Measurements from ENCODE around the gene PHYKPL.

PHYKPL gene

DNA sequence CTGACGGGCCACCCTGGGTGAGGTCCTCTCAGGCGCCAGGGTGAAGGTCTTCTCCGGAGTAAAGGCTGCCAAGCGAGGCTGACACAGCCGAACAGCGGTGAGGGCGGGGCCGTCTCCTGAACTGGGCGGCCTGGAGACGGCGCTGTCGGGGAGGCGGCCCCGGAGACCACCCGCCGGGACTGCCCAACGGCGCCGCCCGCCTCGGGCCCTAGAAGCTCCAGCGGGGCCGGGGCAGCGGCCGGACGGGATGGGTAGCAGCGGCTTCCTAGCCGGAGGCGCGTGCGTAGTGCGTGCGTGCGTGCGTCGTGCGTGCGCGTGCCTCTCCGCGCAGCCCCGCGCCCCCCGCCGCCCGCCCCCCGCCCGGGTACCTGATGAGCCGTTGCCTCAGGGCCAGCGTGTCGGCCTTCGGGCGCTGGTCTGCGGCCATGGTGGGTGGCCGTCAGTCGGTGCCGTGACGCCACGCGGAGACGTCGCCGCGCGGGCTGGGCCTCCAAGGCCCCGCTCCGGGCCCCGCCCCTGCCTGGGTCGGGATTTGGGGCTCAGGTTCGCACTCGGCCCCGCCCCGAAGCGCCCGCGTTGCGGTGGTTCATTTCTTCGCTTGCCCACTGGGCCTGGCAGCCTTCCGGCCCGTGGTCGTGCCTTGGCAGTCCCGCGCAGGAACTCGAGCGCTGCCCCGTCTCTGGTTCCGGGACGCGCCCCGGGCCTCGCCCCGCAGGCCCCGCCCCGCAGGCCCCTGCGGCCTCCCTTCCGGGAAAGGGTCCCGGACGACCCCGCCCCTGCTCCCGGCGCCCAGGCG, at the start of gene PHYKPL:
PHYKPL (minus strand) TSS at position 679 of the 796 bp plus-strand sequence; CDS start at position 427, 252 bp downstream.
- DNase-seq: peak; percentile 60

DNA sequence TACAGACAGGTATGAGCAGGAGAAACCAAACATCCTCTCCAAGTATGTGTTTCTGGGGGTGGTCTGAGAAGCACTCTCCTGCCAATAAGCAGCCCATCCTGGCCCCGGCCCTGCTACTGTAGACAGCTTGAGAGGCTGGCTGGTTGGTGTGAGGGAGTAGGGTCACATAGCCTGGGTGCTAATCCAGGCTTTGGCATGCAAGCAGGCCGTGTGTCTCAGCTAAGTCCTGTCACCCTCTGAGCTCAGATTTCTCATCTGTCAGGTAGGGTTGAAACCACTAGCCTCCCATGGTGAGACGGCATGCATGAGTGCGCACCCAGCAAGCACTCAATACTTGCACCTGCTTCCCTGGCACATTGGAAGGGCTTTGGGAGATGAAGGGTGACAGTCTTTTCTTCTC, 49.8 kb upstream of the PHYKPL start:
- no peak for DNase-seq

DNA sequence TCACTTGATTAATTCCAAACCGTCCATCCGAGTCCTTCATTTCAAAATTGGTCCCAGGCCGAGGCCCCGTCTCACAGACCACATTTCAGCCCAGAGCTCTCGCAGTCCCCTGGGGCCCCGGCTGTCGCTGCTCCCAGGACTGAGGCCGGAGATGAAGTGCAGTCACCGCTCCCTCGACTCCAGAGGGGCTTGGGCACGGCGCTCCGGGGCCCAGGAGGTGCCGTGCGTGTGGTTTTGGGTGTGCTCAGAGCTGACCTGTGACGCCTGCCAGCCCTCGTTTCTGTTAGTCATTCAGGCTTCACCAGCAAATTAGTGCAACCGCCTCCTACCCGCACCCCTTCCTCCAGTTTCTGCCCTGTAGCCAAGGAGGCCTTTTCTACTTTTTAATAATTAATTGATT, 48.7 kb upstream of the PHYKPL start:
- DNase-seq: no peak

DNA sequence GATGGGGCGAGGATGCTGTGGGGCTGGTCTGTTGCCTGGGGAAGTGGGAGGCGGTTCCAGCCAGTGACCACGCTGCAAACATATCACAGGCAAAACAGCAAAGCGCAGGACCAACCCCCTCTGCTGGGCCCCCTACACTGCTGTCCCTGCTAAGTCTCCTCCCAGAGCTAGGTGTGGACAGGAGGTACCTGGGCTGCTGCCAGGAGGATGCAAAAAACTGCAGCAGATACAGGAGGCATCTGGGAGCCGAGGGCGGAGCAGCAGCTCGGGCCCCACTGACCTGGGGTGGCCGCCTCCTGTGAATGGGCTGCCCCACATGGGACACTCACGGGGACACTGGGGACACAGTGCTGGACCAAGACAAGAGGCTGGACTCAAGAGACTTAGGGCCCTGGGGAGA, 48.0 kb upstream of the PHYKPL start:
- no peak for DNase-seq

DNA sequence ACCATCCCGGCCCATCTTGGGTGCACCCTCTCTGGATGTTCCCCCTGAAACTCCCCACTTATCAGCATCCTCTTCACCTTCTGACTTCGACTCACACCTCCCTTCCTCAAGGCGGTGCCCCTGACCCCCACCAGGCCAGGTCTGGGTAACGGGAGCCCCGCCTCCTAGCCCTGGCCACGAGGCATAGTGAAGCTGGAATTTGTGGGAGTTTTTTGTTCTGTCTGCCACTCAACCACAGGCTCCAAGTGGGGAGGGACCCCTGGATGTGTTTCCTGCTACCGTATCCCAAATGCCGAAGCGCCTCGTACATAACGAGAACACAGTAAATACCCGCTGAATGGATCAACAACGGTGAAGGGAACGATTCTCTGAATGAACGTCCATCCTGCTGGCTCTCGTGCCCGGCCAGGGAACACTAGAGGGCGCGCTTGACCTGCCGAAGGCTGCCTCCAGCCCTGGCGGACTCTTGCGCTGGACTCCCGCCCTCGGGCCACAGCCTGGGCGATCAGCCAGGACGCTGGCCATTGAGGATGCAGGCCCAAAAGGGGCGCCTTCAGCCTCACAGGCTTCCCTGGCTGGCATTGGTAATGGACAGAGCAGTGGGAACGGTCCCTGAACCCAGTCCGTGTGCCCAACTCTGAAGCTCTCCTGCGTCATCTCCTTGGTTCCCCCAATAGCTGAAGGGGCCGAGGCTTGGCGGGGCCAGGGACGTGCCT, 47.3 kb upstream of the PHYKPL start:
- peak; percentile 55 for DNase-seq

DNA sequence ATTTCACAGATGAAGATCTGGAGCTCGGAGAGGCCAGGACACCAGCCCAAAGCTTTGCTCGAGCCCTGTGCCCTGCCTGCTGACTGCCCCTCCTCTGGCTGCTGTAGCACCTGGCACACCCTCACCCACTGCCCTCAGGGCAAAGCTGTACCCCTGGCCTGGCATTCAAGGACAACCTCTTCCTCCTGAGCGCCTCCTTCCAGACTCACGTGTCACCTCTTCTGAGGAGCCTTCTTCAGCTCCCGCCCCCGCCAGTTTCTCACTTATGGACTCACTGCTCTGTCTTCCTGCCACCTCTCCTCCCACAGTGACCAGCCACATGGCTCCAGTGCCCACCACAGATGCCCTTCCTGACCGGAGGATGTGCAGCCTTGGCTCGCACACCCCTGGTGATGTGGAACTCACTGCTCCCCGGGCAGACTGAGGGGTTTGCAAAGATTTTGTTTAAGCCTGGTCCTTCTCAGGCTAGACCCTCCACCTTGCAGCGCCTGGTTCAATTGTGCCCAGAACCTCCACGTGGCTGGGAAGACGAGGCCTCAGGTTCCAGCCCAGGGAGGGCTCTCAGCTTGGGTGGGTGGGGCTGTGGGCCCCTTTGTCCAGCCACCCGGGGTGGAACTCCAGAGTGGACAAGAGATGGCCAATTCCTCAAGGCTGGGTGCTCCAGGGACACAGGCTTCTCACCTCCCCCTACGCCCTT, 46.6 kb upstream of the PHYKPL start:
- no peak for DNase-seq

DNA sequence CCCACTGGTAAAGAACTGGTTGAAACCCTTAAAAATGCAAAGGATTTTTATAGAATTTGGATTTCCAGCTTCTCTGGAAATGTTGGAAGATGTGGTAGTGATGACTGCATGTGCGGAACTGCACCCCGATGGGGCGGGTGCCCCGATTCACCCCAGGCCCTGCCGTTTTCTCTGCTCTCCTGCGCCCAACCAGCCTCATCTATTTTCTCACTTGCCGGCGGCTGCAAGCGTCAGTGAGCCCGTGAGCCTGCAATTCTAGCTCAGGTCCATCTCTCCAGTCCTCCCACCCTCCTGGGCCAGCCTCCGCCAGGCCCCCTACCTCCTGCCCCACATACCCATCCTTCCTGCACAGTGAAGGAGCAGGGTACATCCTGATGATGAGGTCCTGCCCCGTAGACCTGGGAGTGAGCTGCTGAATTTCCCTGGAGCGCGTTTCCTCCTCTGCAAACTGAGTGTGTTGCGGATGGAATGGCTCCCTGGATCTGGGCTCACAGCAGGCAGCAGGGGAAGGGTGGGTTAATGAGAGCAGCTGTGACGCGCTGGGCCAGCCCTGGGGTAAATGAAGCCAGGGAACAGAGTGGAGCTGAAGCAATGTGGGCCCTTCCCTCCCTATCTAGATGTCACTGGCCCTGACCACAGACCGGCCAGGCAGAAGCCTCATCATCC, 45.9 kb upstream of the PHYKPL start:
- DNase-seq: no peak

DNA sequence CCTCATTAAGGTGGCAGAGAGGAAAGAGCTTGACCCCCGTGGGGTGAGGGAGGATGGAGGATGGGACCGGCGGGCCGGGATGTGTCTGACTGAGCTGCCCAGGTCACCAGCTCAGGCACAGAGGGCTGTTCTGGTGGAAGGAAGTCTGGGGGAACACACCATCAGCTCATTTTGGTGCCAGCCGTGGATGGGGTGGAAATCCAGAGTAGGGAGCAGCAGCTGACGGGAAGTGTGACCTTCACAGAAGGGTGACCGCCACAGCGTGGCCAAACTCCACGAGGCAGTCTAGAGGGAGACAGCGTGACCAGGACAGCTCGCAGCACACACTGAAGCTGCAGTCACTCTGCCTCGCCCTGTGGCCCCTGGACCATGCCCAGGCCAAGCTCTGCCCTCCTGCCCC, 45.3 kb upstream of the PHYKPL start:
- DNase-seq: no peak

DNA sequence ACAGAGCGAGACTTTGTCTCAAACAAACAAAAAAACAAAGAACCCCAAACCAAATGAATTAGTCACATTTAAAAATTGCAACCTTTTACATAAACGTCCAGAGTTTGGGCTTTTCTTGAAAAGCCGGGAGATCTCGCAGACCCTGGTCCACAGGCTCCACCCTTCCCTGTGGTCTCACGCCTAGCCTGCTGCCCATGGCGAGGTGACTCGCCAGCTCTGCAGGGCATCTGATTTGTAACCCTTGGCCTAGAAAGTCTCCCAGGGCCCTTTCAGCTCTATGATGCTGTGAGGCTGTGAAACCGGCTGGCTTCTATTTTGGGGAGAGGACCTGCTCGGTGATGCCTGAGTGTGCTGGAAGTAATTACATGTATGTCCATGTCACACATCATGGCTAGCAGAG, 44.7 kb upstream of the PHYKPL start:
- DNase-seq: no peak

DNA sequence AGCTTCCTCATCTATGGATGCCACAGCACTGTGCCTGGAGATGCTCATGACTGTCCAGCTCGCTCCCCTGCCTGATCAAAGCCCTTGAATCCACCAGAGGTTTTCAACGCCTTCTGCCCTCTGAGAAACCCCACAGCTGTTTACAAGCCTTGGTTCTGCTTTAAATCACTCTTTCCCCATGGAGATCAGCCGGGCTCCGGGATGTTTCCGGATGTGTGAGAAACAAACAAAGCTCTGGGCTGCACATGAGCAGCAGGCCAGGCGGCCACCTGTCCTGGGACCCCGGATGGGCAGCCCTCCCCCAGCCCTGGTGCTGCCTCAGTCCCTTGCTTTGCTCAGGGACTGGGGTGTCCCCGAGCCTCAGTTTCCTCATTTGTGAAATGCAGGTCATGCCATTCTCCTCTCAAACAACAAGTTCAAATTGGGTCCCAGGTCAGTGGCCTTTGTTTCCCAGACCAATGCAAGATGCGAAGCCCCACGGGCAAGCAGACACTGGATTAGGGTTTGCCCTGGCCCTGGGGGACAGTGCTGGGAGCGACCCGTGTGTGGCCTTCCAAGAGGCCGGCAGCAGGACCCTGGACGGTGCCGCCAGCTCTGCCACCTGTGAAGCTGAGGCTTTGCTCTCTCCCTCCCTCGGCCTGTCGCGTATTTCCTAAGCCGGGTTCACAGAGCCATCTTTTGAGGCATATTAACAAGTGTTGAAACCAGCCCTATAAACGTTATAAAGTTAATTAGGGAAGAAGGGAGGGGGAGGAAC, 42.4 kb upstream of the PHYKPL start:
- DNase-seq: no peak

DNA sequence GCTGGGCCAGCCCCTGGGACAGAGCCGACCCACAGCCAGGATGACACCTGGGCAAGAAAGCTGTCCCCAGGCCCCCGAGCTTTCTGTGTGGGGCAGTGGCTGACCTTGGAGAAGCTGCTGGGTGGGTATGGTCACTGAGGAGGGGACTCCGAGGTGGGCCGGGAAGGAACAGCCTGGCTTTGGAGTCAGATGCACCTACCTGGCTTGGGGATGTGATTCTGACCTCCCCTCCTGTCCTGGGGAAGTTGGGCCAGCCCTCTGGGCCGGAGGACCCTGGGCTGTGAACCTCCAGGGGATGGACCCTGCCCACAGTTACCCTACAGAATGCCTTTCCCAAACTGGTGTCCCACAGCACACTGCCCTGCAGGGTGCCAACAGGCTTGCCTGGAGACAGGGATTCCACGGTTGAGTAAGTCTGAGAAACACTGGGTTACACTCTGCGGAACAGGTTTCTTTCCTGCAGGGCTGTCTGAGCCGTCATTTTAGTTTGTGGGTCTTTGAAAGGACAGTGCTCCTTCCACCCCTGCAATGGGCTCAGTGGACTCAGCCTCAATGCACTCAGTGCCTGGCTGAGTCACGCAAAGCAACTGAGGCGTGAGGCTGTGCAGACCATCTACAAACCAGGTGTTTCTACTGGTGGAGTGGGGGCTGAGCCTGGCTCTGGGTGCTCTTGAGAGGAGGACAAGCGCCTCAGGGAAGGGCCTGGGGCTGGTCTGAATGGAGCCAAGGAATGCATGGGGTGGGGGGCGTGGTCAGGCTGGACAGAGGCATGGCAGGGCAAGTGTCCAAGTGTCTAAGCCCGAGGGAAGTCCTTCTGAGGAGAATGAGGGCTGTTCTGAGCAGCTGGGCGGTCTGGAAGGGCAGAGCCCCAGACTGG, 41.3 kb upstream of the PHYKPL start:
- no peak for DNase-seq

DNA sequence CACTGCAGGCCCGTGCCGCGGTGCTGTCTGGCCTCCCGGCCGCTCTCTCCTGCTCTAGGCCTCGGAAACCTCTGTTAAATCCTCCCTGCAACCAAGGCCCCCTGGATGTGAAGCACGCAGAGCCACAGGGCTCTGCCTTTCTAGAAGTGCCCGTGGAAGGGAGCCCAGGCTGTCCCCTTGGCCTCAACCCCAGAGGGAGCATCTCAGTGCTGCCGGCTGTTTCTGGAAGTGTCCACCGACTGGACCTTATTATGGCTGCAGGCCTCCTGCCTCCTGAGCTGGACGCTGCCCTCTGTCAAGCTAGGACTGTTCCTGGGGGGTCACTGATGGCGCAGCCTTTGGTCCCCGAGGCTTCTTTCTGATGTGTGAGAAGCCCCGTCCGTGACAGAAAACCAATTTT, 40.4 kb upstream of the PHYKPL start:
- DNase-seq: no peak

DNA sequence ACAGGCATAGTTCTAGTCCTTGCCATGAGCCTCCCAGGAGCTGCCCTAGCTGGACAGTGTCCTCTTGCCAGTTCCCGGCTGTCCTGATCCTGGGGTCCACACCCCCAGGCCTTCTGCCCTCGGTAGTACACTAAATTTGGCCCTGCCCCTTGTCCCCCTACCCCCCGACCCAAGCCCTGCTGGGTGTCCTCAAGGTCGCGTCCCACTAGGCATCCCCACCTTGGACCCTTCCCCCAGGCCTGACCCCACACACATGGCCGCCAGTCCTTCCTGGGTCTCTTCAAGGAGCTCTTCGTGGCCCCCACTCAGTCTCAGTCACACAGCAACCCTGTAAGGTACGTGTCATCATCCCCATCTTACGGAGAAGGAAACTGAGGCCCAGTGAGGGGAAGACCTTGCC, 40.0 kb upstream of the PHYKPL start:
- DNase-seq: no peak

DNA sequence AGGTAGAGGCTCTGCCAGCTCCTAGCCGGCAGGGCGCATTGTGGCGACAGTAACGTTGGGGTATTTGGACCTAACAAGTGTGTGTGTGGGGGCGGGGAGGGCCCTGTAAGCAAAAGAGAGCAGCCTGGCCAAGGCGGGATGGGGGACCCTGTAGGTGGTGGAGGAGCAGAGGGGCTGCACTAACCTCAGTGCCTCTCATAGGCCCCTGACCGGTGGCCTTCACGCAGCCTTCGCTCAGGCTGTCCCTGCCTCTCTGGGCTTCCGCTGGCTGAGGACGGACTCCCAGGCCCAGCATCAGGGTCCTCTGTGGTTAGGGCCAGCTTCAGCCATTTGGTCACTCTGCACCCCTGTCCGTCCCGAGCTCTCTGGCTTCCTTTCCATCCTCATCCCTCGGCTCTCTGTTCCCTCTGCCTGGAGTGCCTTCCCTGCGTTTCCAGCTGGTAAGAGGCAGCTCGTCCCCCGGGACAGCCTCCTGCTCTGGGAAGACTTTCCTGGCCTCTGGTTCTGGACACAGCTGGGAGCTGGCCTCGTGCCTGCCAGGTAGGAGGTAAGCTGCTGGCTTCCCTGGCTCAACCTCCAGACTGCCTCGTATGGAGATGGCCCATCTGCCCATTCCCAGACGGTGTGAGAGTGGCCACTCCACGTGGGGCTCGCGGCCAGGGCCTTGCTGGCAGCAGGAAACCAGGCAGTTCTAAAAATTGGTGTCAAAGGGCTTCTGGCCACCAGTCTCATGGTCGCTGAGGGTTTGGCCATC, 39.3 kb upstream of the PHYKPL start:
- no peak for DNase-seq

DNA sequence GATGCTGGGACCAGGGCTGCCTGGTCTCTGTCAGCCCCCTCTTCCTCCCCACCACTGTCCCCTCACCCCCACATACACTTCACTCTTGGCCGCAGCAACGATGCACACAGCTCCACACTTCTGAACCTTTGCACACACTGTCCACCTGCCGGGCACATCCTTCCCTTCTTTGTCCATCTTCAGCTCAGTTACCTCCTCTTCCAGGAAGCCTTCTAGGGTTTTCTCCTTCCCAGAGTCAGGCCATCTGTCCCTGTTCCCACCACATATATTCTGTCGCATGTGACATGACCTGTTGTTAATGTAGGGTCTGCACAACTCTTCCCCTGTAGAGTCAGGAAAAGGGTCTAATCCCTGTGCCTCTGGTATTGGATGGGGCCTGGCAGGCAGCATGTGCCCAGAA, 38.6 kb upstream of the PHYKPL start:
- no peak for DNase-seq

DNA sequence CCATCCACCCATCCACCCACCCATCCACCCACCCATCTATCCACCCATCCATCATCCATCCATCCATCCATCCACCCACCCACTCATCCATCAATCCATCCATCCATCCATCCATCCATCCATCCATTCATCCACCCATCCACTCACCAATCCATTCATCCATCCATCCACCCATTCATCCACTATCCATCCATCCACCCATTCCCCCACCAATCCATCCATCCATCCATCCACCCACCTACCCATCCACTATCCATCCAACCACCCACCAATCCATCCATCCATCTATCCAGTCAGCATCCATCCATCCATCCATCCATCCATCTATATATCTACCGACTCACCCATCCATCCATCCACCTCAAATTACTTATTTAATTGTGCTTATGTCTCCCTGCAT, 36.9 kb upstream of the PHYKPL start:
- DNase-seq: no peak

DNA sequence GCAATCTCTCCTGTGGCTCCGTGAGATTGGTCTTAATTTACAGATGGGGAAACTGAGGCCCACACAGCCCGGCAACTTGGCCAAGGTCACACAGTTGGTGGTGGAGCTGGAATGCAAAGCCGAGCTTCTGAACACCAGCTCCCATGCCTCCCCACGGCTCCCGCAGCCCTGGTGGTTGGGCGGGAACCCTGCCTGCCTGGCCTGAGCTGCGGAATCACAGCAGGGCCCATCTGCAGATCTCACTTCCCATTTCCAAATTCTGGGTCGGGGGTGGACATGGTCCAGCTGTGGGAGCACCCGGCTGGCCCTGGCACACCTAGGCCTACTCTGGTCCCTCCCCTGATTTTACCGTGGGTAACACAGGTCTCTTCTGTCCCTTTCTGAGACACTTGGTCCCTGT, 35.3 kb upstream of the PHYKPL start:
- no peak for DNase-seq

DNA sequence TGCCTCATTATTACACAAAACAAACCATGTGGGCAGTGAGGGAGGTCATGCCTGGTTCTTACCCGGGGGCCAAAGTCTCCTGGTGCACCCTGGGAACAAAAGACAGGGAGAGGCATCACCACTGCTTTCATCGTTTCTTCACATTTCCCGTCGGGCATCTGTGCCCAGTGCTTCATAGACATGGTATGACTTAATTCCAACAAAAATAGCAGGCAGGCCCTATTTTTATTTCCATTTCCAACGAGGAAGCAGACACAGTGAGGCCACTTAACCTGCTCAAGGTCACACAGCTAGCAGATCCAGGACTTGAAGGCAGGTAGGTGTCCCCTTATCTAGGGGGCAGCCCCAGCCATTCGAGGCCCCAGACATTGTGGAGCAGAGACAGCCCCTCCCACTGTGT, 34.6 kb upstream of the PHYKPL start:
- DNase-seq: no peak

DNA sequence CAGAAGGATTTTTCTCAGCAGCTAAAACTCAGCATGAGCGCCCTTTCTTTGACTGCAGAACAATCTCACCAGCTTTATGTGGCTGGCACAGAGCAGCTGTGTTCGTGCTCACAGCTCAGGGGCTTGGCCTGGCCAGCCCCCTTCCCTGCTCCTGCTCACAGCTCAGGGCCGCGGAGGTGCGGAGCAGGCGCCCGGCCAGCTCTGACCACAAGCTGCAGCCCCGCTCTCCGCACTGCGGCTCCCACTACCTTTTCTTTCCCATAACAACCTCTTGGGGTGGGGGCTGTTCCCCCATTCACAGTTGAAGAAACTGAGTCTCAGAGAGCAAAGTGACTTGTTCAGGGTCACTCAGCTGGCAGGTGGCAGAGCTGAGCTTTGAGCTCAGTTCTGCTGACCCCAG, 34.0 kb upstream of the PHYKPL start:
- no peak for DNase-seq

DNA sequence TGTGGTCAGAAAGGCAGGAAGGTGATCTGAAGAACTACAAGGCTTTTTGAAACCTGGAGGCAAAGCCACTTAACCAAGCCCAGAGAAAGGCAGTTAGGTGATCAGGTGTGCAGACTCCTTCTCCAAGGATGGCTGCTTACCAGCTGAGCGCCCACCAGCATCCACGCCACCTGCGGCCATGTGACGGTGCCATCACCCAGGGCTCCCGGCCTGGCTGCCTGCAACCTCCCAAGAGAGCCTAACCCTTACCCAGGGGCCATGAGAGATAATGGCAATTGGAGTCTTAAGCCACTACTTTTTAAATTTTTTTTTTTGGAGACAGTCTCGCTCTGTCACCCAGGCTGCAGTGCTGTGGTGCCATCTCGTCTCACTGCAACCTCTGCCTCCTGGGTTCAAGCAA, 33.1 kb upstream of the PHYKPL start:
- DNase-seq: no peak

DNA sequence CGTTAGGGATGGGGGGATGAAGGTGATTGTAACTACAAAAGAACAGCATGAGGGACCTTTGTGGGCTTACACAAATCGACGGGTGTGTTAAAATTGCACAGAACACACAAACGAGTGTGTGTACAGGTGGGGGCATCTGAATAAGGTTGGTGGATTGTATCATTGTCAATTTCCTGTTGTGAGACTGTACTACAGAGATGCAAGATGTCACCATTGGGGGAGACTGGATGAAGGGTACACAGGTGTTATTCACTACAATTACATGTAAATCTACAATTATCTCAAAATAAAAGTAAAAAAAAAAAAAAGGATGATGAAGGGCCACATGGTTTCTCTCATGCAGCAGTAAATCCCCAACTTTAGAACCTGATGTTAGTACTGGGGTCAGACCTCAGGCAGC, 31.4 kb upstream of the PHYKPL start:
- no peak for DNase-seq
